Left hindlimb (tissue), 1 donor: ENCODE measurements around the gene MSI2.

Source experiments
- DNase-seq: peaks from one replicate; pipeline ENCODE4 v3.0.0-alpha.2; 2018

The MSI2 gene

DNA sequence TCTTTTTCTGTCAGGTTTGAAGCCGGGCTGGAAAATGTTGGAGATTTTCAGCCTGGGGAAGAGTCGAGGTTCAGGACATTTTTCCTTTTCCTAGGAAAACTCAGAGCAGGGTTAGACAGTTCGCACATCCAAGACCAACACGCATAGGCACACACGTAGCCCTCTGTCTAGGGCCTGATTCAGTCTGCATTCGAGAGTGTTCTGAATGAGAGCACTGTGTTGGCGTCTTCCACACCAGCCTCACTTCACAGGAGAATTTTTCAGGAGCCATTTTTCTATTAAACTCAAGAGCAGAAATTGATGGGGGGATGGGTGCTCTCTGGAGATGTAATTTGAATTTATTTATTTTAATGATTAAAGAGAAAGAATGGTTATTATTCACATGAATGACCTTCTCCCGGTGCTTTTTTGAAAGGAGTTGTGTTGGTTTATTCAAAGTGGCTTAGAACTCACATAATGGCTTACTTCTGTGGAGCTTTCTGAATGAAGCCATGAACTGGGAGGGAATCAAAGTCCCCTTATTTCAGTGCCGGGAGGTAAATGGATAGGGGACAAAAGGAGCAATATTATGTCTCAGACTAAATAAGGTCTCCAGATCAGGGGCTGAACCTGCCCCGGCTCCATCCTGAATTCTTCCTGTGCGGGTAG is 294.5 kb downstream of the MSI2 start:
- no peak for DNase-seq

DNA sequence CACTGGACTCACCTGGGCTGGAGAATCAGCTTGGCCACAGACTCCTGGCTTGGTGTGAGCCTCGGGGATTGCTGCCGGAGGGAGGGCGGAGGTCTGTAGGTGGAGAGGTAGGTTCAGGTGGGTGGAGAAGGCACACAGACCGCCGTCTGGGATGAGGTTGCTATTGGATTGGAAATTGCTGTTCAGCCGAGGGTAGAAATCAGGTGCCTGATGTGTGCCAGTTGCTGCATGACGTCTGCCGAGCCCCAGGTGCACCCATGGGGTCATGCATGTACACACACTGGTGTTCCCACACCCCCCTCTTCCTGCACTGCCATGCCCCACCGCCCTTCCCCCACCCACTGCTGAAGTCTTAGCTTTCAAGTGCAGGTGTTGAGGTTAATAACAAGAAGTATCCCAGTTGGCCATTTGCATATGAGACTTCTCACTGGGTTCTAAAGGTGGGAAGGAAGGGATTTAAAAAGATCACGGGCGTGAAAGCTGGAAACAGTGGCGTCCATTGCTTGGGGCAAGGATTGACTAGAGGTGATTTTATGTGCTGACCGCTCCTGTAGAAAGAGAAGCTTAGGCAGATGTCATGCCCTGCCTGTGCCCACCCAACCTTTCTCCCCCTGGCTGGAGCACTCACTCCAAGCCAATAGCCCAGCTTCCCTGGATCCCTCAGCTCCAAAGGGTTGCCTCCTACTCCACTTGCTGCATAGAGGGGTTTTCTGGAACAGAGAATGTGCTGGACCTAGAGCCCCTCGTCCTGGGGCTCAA is 295.2 kb downstream of the MSI2 start:
- DNase-seq, result no peak

DNA sequence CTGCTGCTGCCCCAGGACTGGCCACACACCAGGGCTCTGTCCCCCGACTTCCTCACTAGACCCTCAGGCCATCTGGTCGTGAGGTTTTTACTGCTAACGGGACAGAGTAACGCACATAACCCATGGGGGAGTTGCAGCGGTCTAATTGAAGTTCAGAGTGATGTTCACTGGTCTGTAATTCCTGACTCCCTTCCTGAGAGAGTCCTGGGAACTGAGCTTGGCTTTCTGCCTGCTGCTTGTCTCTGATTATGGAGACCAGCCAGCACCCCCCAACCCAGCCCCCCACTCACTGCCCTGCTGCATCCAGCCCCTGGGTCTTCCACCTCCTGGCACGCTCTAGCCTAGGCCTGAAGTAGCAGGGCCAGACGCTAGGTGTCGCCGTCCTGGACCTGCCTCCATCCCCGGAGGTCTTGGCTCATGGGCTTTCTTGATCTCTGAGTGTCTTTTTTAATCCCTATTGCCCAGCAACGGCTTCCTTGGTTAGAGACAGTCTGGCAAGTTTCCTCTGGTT is 295.8 kb downstream of the MSI2 start:
- no peak for DNase-seq

DNA sequence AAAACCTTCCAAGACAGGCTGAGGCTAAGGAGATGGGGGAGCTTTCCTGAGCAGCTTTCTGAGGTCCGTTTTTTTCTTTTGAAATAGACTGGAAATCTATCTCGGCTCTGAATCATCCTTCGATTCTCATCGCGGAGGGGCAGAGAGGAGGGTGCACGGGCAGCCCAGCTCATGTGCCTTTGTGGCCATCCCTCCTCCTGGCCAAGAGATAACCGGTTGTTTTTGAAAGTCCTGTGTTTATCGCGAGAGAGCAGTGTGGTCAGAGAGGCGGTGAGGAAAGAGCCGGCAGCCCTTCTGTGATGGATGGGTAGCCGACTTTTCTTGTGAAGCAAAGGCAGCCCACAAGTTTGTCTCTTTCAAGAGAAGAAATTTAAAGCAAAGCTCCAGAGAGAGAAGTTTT is 297.2 kb downstream of the MSI2 start:
- DNase-seq, result no peak

DNA sequence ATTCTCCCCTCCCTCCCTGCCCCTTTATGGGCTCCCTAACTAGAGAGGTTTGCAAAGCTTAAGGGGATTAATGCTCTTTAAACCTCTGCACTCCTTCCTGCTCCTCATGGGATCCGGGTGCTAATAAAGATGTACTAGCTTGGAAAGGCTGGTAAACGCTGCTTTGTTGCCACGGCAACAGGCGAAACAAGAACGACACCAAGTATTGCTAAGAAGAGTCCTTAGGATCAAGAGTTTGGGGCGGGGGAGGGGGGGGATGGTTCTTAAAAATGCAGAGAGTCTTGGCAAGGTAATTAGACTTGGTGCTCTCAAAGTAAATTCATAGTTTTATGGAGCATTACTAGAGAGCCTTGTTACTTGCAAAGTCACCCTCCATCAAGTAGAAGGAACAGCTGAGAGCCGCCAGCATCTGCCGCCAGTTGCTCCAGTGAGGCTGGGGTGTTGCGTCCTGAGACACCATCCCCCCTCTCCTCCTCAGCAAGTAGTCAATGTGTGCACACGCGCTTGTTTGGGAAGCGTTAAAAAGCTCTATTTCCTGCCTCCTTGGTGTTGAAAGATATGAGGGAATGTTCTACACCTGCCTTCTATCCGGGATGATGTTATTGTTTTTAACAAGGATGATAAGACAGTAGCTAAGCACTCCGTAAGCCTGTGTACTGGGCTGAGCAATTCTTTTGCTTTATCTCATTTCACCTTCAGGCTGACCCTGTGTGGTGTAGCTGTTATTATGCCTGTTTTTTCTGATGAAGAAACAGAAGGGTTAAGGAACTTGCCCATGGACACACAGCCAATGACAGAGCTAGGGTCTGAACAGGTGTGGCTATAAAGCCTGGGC is 297.9 kb downstream of the MSI2 start:
- peak; percentile 74 for DNase-seq

DNA sequence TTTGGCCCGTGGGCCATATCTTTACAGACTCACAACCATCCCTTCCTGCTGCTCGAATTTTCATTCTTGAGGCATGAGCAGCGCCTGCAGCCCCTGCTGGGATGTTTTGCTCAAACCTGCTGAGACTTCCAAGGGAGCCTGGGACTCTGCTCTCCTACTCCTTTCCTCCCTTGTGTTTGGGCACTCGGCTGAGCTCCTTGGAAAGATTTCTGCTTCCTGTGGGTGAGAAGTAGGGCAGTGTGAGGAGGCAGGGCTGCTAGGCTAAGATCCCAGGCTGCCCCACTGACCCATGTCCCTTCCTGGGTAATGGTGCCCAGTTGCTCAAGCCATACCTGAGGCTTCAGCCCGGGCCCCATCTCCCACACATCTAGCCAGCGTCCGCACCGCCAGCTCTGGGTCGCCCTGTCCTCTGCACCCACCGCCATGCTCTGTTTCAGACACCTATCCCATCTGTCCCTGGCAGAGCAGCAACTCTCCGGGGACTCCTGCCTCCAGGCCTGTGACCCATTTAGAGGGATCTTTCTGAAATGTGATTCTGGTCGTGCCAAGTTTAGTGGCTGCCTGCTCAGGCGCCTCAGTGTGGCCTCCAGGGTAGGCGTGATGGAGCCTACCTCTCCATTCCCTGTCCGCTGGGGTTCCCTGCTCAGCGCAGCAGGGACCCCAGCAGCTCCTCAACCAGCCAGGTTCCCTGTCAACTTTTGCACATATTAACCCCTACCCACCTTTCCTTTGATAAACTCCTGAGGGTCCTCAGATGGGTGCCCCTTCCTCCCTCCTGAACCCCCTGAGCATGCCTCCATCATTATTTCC is 298.7 kb downstream of the MSI2 start:
- no peak for DNase-seq

DNA sequence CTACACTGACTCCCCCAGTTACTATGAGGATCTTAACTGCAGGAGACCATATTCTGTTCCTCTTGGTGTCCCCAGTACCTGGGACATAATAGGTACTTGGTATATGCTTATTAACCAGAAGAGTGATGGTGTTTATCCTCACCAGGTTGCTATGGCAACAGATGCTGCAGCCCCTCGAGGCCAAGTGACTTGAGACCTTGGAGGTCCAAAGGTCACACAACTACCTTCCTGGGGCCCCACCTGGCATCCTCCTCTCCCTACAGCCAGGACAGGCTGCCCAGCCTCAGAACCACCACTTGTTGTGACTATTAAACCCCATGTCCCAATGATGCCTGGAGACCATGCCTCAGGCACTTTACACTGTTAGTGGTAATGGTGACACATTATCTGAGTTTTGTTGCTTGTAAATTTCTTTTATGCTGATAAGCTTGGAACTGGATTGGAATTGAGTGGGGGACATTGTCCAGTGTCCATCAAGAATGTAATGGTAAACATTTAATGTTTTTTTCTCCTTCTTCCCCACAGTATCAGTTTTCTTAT is 299.4 kb downstream of the MSI2 start:
- DNase-seq, result no peak

DNA sequence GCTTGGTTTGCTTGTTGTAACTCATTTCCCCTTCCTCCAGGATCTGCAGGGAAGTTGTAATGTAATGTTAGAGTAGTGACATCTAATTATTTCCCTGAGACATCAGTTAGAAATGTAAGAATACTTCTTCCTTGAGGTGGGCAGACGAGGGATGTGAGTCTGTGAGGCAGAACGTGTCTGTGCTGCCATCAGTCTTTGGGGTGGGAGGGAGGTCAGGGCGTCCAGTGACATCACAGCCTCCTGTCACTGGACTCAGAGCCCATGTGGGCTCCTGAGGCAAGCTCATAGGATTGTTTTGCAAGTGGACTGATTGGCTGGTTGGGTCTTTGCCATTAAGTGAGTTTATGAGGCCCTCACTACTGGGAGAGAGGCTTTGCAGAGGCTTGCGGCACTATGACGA is 300.0 kb downstream of the MSI2 start:
- no peak for DNase-seq

DNA sequence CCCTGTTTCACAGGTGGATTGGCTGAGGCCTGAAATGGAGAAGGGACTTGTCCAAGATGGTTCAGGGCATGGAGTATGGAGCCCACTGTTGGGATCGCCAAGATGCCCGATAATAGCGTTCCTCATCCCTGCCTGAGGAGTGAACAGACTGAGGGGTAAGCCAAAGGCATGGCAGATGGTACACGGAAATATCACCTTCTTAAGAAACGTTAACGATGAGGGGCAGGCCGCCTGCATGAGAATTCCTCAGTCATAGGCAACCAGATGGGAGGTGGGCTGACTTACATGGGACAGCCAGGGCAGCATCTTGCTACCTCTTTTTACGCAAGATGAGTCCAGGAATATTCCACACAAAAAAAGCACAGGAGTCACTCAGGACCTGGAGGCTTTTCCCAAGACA is 300.7 kb downstream of the MSI2 start:
- no peak for DNase-seq

DNA sequence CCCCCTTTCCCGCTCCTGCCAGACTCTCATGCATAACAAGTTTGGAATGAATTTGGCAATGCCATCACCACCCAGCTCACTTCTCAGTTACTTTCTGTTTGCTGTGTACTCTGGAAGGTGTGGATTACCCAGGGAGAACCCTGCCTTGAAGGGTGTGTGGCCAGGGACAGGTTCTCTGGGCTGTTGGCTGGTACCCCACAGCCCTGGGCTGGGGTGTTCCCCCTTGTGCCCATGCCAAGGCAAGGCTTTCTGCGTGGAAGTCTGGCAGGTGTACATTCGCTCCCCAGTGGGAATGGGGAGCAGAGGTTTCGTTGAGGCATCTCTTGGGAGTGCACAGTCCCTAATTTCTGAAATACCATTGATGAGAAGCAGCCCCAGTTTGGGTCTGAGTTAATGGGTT is 301.1 kb downstream of the MSI2 start:
- DNase-seq, result no peak

DNA sequence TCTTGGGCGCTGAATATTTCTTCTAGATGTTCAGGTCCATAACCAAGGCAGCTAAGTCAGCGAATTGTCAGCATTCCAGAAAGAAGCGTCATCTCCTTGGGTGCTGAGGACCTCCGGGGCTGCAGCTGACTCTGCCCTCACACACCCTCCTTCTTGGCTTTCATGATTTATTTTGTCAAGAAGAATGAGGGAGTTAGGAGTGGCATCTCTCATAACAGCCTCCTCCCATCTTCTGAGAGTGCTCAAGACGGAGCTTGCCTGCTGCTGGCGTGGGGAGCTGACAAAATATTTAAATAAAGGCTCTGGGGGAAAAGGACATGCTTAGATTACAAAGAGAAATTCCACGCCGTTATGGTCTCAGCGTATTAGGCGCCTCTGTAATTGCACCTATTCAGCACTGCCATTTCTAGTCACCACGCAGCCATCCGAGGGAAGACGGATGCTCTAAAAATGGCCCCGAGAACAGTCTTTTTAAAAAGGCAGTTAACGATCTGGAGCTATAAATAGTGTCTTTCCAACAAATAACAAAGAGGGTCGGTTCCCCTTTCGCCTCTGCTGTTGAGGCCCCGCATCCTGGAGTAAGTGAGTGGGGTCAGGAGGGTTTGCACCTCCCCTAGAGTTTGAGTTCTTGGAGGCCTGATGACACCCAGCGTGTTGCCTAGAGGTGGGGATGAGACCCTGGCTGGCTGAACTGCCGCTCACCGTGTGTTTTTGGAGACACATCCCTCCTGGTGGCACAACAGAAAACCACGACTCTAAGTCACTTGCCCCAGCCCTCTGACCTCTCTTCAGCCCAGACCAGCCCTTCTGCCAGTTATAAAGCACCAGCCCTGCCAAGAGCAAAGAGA is 301.7 kb downstream of the MSI2 start:
- DNase-seq, result no peak

DNA sequence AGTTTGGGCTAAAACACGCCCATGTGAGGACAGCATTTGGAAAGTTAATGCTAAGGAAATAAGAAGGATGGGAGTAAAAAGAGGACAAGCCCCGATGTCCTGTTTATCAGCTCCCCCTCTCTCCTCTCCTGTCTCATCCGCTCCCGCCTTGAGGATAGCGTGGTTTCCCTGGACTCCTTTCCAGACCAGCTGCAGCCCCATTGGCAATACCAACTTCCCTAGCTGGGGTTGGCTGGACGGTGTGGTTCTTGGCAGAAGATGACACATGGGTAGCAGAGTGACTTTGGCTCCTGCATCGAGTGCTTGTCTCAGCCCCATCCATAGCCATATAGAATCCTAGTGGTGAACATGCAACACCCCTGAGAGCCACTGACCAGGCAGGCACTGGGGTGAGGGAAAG is 302.9 kb downstream of the MSI2 start:
- DNase-seq, result no peak

DNA sequence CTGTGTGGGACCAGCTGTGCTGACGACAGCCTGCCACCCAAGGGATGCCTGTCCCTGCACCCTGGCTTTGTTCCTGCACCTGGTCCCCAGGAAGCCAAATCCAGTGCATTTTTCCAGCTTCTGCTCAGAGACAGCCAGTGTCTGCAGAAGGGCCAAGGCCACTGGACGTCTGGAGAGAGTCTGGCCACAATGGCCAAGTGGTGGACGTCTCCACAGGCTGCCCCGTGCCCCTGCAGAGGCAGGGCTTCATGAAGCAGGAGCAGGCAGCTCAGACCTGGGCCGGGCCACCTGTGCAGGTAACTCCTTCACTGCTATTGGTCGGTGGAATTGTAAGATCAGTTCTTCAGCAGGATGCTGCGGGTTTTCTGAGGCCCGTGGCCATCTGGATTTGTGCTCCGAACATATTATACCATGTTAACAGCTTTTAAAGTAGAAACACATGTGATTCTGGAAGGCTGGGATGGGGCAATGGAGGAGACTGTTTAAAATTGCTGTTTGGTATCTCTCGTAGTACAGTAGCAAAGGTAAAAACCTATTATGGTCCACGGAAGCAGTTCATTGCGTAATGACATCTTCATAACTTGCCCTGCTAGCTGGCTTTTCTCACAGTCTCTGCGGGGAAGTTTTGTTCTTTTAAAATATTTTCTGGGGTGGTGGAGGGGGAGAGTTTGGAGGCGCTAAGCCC is 303.5 kb downstream of the MSI2 start:
- DNase-seq, result no peak

DNA sequence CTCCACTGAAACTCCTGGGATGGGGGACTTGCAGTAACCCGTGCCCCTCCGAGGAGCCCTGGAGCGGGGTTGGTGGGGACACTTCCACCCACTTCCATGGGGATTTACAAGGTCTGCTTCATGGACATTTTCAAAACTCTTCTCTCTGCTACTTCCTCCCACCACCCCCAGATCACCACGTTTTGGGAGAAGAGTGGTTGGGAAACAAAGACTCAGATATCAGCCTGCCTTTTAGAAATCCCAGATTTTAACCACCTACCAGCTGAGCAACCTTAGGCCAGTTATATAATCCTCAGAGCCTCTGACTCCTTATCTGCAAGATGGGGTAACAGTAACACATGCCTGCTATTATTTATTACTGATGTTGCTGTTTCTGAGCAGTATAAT is 304.0 kb downstream of the MSI2 start:
- no peak for DNase-seq

DNA sequence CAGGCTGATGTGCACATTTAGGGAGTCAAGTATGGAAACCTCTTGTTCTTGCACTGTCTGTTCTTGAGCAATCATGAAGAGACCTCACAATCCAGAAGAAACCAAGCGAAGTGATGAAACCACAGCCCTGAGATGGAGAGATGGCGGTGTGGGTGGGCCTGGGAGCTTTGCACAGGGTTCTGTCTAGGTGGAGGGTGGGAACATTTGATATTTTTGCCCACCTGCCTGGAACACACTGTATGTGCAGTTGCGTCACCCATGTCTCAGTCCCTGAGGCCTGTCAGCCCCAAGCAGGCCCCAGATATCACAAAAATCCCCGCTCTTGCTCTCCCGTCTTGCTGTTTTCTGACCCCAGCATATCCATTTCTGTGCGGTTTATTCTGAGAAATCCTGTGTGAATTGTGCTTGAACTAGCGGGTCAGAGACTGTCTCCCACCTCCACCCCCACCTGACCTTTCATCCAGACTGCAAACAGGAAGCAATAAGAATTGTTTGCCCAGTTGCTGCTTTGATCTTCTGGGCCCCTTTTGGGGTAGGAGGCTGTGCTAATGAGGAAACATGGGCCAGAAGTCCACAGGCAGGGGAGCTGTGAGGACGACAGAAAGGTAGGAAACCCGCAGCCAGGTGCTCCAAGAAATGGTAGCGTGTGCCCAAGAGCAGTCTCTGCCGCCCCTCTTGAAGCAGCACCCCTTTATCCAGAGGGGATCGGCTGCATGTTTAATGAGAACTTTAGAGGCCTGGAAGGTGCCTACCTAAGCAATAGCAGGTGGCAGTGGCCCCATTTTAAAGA is 304.9 kb downstream of the MSI2 start:
- no peak for DNase-seq

DNA sequence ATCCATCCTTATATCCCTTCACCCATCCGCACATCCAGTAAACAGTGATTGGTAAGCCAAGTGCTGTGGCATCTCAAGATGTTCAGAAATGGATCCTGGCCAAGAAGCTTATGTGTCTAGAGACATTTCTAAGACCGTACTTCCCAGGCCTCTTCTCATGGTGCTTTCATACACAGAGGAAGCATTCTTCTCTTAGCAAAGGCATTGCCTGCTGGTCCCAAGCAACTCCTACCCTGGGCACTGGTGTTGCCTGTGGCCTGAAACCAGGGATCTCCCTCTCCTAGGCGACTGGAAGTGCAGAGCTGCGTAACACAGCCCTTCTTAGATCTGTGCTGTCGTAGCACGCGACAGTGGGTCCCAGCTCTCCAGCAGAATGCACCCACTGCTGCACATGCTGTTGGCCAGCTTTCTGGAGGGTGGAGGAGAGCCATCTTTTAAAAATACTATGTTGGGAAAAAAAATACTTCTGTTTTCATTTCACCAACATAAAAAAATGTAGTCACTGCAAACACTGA is 305.9 kb downstream of the MSI2 start:
- DNase-seq, result no peak

DNA sequence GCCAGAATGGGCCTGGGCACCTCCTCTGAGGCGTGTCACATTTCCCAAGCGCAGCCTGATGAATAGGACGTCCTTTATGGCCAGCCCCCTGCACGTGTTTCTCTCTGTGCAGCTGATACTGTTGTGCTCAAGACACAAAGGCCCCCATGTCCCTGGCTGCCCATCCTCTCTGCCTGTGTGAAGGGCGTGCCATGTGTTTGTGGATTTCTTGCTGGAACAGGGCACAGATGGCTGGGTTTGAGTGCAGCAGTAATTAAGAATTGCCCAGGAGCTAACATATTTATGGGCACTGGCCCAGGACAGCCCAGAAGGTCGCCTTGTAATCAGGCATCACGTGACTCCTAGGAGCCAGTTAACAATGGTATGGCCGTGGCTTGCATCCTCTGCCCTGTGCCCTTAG is 307.6 kb downstream of the MSI2 start:
- no peak for DNase-seq

DNA sequence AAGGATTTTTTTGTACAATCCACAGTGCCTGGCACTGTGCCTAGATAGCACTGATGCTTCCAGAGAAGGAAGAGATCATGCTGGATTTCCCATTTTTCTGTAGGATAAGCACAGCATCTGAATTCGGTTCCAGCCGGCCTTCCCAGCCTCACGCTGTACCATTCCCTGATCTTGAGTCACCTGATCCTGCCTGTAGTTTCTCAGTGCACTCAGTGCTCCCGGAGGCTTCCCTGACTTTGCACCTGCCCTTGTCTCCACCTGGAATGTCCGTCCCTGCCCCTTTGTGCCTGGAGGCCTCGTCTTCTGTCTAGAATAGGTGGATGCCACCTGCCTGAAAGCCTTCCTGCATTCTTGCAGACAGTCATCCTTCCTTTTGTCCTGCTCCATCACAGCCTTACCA is 308.9 kb downstream of the MSI2 start:
- no peak for DNase-seq

DNA sequence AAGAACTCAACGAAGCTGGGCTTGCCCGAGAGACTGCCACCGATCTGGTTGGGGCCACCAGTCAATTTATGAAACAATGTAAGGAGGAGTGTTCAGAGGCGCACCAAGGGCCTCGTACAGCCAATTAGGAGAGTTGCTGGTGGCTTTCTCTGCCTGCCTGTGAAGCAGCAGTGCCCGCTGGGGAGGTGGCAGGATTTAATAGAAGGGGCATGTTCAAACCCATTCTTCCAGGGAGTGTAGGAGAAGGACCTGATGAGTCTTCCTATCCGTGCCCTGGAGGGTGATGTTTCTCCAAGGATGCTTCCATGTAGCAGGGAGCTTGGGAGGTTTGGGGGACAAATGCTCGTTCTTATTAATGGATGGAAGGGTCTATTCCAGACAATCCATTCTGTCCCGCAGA is 310.4 kb downstream of the MSI2 start:
- no peak for DNase-seq

DNA sequence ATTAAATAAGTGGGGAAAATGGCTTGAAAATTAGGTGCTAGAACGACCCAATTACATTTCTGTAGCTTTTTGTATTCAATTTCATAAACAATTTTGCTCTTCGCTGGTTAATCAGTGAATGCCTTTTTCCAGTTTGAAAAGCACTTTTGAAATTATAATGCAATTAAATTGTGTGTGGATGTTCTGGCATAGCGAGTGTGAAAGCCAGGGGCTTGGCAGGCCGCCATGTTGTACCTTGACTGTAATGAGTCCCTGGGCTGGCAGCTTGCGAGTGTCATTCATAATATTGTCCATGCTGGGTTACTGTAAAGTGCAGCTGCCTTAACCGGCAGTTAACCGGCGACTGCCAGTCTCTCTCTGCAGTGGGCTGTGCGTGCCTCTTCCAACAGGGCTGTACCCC is 310.9 kb downstream of the MSI2 start:
- no peak for DNase-seq
